K562 (cell line): ENCODE results near the gene HMX3. TPM values are rescaled to one million over a fixed set of nuclear protein-coding genes. Genes with fewer than 3 reads are reported as not detected.

Experiments used
- BCL6 ChIP-seq: fragments of 250-450 bp; sonication (Bioruptor Pico); IDR thresholded peaks from 2 replicates; pipeline ENCODE4 v1.4.0; 2020
- BRD9 ChIP-seq: fragments of 450-650 bp; IDR thresholded peaks from 2 replicates; pipeline ENCODE4 v1.6.1; 2018; ENCODE audit warnings: low read depth; ENCODE audit not compliant: partially characterized antibody
- DIDO1 ChIP-seq: fragments of 450-650 bp; IDR thresholded peaks from 2 replicates; pipeline ENCODE4 v1.6.1; 2016; ENCODE audit warnings: low read depth, missing biosample characterization, missing genetic modification characterization
- ERF ChIP-seq: fragments of 450-650 bp; formaldehyde crosslinking; IDR thresholded peaks from 2 replicates; pipeline ENCODE4 v1.4.0; 2020; ENCODE audit warnings: mild to moderate bottlenecking, mixed read lengths
- FOXA1 ChIP-seq: fragments of 450-650 bp; IDR thresholded peaks from 2 replicates; pipeline ENCODE4 v1.6.1; 2016; ENCODE audit warnings: mild to moderate bottlenecking, borderline replicate concordance
- FOXJ2 ChIP-seq: fragments of 200-800 bp; sonication (Bioruptor generic); IDR thresholded peaks from 2 replicates; pipeline ENCODE4 v1.6.1; 2016; ENCODE audit warnings: missing genetic modification characterization, missing compliant biosample characterization
- HLTF ChIP-seq: fragments of 450-650 bp; IDR thresholded peaks from 2 replicates; pipeline ENCODE4 v1.6.1; 2016
- HNRNPLL ChIP-seq: fragments of 200-400 bp; formaldehyde crosslinking; IDR thresholded peaks from 2 replicates; pipeline ENCODE4 v1.6.1; 2017; ENCODE audit warnings: low read length, low read depth, mild to moderate bottlenecking; ENCODE audit not compliant: poor library complexity, severe bottlenecking
- HOXB6 ChIP-seq: fragments of 250-450 bp; sonication (Bioruptor Pico); IDR thresholded peaks from 2 replicates; pipeline ENCODE4 v1.5.1; 2022; ENCODE audit warnings: mild to moderate bottlenecking, borderline replicate concordance
- HSF4 ChIP-seq: fragments of 250-450 bp; sonication (Bioruptor Pico); IDR thresholded peaks from 2 replicates; pipeline ENCODE4 v2.1.2; 2022; ENCODE audit warnings: mild to moderate bottlenecking, moderate library complexity, borderline replicate concordance
- ILK ChIP-seq: fragments of 450-650 bp; IDR thresholded peaks from 2 replicates; pipeline ENCODE4 v1.6.1; 2016; ENCODE audit warnings: missing genetic modification characterization, low read depth, mild to moderate bottlenecking, missing compliant biosample characterization, moderate library complexity, borderline replicate concordance
- KAT8 ChIP-seq: fragments of 450-650 bp; IDR thresholded peaks from 2 replicates; pipeline ENCODE4 v1.6.1; 2016; ENCODE audit warnings: low read depth, mild to moderate bottlenecking
- MXI1 ChIP-seq: IDR thresholded peaks from 2 replicates; pipeline ENCODE4 v1.6.1; 2011; ENCODE audit warnings: low read depth, mild to moderate bottlenecking, improper control_type of control experiment, low read length
- NFIX ChIP-seq: fragments of 250-450 bp; sonication (Bioruptor Pico); IDR thresholded peaks from 2 replicates; pipeline ENCODE4 v1.4.0; 2020; ENCODE audit warnings: low read depth, mild to moderate bottlenecking, moderate library complexity
- PHB ChIP-seq: fragments of 250-450 bp; sonication (Bioruptor Pico); IDR thresholded peaks from 2 replicates; pipeline ENCODE4 v1.5.0; 2021
- POLR3A ChIP-seq: IDR thresholded peaks from 2 replicates; pipeline ENCODE4 v1.6.1; 2011; ENCODE audit warnings: borderline replicate concordance, mild to moderate bottlenecking, moderate library complexity; ENCODE audit not compliant: insufficient read length, insufficient read depth; ENCODE audit errors: extremely low read depth
- PTTG1 ChIP-seq: fragments of 450-650 bp; IDR thresholded peaks from 2 replicates; pipeline ENCODE4 v1.6.1; 2016; ENCODE audit warnings: low read depth, mild to moderate bottlenecking, missing genetic modification characterization, missing compliant biosample characterization
- RHOXF2B ChIP-seq: fragments of 250-450 bp; sonication (Bioruptor Pico); conservative IDR thresholded peaks from 2 replicates; pipeline ENCODE4 v1.5.1; 2021
- SIX5 ChIP-seq, 2 experiments: IDR thresholded peaks; 2 replicates each; pipeline ENCODE4 v1.6.1; 2011; ENCODE audit warnings: low read length in 2 of 2, borderline replicate concordance in 1 of 2, low read depth in 1 of 2, mild to moderate bottlenecking in 1 of 2, moderate library complexity in 1 of 2; ENCODE audit not compliant: insufficient read depth in 1 of 2
- SRSF3 ChIP-seq: fragments of 200-400 bp; formaldehyde crosslinking; IDR thresholded peaks from 2 replicates; pipeline ENCODE4 v1.6.1; 2016; ENCODE audit warnings: mild to moderate bottlenecking, low read length, moderate library complexity; ENCODE audit not compliant: insufficient read depth
- ZNF143 ChIP-seq: sonication (generic); formaldehyde crosslinking; IDR thresholded peaks from 2 replicates; pipeline ENCODE4 v1.9.0; 2022; ENCODE audit warnings: mild to moderate bottlenecking, missing genetic modification reagents
- ZNF232 ChIP-seq: sonication (generic); formaldehyde crosslinking; IDR thresholded peaks from 2 replicates; pipeline ENCODE4 v1.8.0; 2022; ENCODE audit warnings: mild to moderate bottlenecking, missing genetic modification reagents
- ZNF584 ChIP-seq: fragments of 200-800 bp; sonication (Bioruptor generic); IDR thresholded peaks from 2 replicates; pipeline ENCODE4 v1.6.1; 2016; ENCODE audit warnings: low read depth, mild to moderate bottlenecking, missing genetic modification characterization, missing compliant biosample characterization
- polyA plus RNA-seq, 8 experiments: library from polyadenylated mRNA; depleted of rRNA in 4 of 8; stranded (reverse) in 5 of 8; unstranded in 3 of 8; fragments of >200 nt; fragmentation: Nextera tagmentation in 2 of 8; fragmentation: Illumina TruSeq in 1 of 8; extraction: Ambion mirVana in 2 of 8; extraction: Trizol in 1 of 8; gene quantifications; 2 replicates each; pipeline versions ENCODE4 v1.2.1 to v1.2.3, GENCODE V29; 2011 to 2014; ENCODE audit warnings: inconsistent platforms in 1 of 8, missing spikeins in 1 of 8
- total RNA-seq, 7 experiments: library from RNA; depleted of rRNA in 6 of 7; stranded (reverse); fragments of >200 nt in 6 of 7; fragmentation: Illumina TruSeq in 2 of 7; extraction: Trizol in 2 of 7; gene quantifications; 2 replicates each; pipeline versions ENCODE4 v1.2.1 to v1.2.3, GENCODE V29; 2011 to 2021; ENCODE audit warnings: low replicate concordance in 1 of 7
- TF ChIP-seq, protein P1 (sequence below): sonication (generic); formaldehyde crosslinking; IDR thresholded peaks from 2 replicates; pipeline ENCODE4 v1.8.1; 2022; ENCODE audit warnings: missing genetic modification reagents
- TF ChIP-seq, protein P2 (sequence below): fragments of 450-650 bp; IDR thresholded peaks from 2 replicates; pipeline ENCODE4 v1.7.0; 2016; ENCODE audit warnings: borderline replicate concordance
- TF ChIP-seq, protein P3 (sequence below): sonication (generic); formaldehyde crosslinking; IDR thresholded peaks from 2 replicates; pipeline ENCODE4 v1.8.1; 2023; ENCODE audit warnings: mild to moderate bottlenecking, missing genetic modification reagents

Gene HMX3
- total and polyA plus RNA-seq, 9 of the 15 experiments (the other 6 are each of a cell fraction or from before 2014, with no cell fraction given): 0.55 to 43.5 (median 7.4) TPM; not detected in 2

DNA sequence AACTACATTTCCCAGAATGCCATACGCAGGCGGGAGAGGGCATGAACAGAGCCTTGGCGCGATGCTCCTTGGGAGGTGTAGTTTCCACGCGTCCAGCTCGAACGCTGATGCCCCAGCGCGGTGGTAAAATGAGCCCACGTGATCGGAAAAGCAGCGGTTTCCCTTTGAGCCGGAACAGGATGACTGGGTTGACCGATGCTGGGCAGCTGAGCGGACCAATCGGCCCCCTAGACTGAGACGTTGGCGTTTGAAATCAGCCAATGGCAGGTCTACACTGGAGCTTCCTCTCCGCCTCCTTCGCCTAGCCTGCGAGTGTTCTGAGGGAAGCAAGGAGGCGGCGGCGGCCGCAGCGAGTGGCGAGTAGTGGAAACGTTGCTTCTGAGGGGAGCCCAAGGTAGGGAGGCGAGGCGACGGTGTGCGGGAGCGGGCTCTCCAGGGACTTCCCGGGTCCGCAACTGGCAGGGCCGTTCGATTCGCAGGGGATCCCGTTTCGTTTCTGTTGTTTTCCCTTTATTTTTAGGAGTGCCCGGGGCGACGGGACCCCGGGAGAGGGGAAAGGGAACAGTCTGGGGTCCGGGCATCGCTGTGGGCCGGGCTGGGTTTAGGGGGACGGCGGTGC lies 18.4 kb downstream of the HMX3 start, which contains the start of gene BUB3 (continued):
- TF ChIP-seq BRD9: peak; percentile 29
- TF ChIP-seq, protein P1, sequence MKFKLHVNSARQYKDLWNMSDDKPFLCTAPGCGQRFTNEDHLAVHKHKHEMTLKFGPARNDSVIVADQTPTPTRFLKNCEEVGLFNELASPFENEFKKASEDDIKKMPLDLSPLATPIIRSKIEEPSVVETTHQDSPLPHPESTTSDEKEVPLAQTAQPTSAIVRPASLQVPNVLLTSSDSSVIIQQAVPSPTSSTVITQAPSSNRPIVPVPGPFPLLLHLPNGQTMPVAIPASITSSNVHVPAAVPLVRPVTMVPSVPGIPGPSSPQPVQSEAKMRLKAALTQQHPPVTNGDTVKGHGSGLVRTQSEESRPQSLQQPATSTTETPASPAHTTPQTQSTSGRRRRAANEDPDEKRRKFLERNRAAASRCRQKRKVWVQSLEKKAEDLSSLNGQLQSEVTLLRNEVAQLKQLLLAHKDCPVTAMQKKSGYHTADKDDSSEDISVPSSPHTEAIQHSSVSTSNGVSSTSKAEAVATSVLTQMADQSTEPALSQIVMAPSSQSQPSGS (CRISPR knock-in tag): no peak
- no peak for TF ChIP-seq ZNF232 (CRISPR knock-in tag)
- no peak for TF ChIP-seq PHB (CRISPR knock-in tag)
- TF ChIP-seq FOXJ2 (tag): no peak
- TF ChIP-seq MXI1: no peak
- TF ChIP-seq KAT8: no peak
- TF ChIP-seq NFIX (CRISPR knock-in tag): no peak
- no peak for TF ChIP-seq POLR3A
- peak; percentile 50 for TF ChIP-seq HNRNPLL
- peak; percentile 99 for TF ChIP-seq ZNF143
- no peak for TF ChIP-seq HOXB6
- no peak for TF ChIP-seq ILK
- no peak for TF ChIP-seq SRSF3
- TF ChIP-seq, protein P2, sequence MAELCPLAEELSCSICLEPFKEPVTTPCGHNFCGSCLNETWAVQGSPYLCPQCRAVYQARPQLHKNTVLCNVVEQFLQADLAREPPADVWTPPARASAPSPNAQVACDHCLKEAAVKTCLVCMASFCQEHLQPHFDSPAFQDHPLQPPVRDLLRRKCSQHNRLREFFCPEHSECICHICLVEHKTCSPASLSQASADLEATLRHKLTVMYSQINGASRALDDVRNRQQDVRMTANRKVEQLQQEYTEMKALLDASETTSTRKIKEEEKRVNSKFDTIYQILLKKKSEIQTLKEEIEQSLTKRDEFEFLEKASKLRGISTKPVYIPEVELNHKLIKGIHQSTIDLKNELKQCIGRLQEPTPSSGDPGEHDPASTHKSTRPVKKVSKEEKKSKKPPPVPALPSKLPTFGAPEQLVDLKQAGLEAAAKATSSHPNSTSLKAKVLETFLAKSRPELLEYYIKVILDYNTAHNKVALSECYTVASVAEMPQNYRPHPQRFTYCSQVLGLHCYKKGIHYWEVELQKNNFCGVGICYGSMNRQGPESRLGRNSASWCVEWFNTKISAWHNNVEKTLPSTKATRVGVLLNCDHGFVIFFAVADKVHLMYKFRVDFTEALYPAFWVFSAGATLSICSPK: no peak
- no peak for TF ChIP-seq DIDO1 (tag)
- no peak for TF ChIP-seq RHOXF2B (CRISPR knock-in tag)
- TF ChIP-seq PTTG1 (tag): no peak
- TF ChIP-seq SIX5 (IDR thresholded peaks at IDR 0.05; ENCODE audit: borderline replicate concordance in 1 of 2, insufficient read depth in 1 of 2, low read depth in 1 of 2, low read length in 2 of 2): peak; percentile 91
- no peak for TF ChIP-seq HLTF
- TF ChIP-seq ERF (CRISPR knock-in tag): no peak
- peak; percentile 36; the same call in 1 of the 2 replicates for TF ChIP-seq ZNF584 (CRISPR knock-in tag)
- TF ChIP-seq BCL6: no peak
- TF ChIP-seq, protein P3, sequence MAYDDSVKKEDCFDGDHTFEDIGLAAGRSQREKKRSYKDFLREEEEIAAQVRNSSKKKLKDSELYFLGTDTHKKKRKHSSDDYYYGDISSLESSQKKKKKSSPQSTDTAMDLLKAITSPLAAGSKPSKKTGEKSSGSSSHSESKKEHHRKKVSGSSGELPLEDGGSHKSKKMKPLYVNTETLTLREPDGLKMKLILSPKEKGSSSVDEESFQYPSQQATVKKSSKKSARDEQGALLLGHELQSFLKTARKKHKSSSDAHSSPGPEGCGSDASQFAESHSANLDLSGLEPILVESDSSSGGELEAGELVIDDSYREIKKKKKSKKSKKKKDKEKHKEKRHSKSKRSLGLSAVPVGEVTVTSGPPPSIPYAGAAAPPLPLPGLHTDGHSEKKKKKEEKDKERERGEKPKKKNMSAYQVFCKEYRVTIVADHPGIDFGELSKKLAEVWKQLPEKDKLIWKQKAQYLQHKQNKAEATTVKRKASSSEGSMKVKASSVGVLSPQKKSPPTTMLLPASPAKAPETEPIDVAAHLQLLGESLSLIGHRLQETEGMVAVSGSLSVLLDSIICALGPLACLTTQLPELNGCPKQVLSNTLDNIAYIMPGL: no peak
- TF ChIP-seq FOXA1: no peak
- TF ChIP-seq HSF4 (CRISPR knock-in tag): no peak
